PC-3 (cell line): ENCODE results near the gene POTED.
"Not testable (repeated sequence)": the region's sequence is repeated elsewhere in the genome, so short reads cannot be mapped to it uniquely, and the experiment has no call there.

Experiments used
- CTCF ChIP-seq: fragments of 300-600 bp; sonication (generic); conservative IDR thresholded peaks from 2 replicates; pipeline ENCODE4 v1.5.1; 2017; ENCODE audit warnings: antibody characterized with exemption, low read depth, mild to moderate bottlenecking, low read length
- EZH2 ChIP-seq: fragments of 300-600 bp; sonication (generic); IDR thresholded peaks from one replicate; pipeline ENCODE4 v1.6.1; 2017; ENCODE audit warnings: antibody characterized with exemption, mild to moderate bottlenecking, low read length; ENCODE audit not compliant: unreplicated experiment
- EZH2phosphoT487 ChIP-seq: fragments of 300-600 bp; sonication (generic); IDR thresholded peaks from 2 replicates; pipeline ENCODE4 v1.6.1; 2018; ENCODE audit warnings: mild to moderate bottlenecking, antibody characterized with exemption, low read length, borderline replicate concordance

DNA sequence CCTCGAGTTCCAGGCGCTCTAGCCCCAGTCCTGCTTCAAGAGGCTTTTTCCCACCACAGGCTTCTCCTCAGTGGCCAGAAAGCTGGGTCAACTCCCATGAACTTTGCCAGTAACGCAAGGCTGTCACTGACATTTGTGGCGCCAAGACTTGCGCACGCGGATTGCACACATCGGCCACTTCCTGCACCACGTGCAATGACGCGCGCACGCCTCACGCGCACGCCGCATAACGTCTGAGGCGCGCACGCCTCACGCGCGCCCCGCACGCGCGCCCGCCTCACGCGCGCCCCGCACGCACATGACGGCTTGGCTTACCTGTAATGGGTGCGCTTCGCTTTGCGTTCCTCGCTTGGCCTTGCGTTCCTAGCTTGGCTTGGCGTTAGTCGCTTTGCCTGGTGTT is at the start of gene POTED:
- TF ChIP-seq CTCF, EZH2, EZH2phosphoT487: not testable (repeated sequence)
